Spleen (tissue), 7 donors: ENCODE measurements around the gene ADAMTS14.

ENCODE experiments used
- POLR2A ChIP-seq, 3 donors: fragments of 450-650 bp; IDR thresholded peaks; one replicate each; pipeline ENCODE4 v1.5.1; 2017; ENCODE audit warnings: antibody characterized with exemption in 3 of 3, mild to moderate bottlenecking in 1 of 3
- TF ChIP-seq, protein P1 (sequence below), 11 experiments: fragments of 200-600 bp in 7 of 11; fragments of 450-650 bp in 4 of 11; sonication (generic) in 4 of 11; IDR thresholded peaks in 8 of 11; conservative IDR thresholded peaks in 3 of 11; 1 replicate in 7 of 11; 2 replicates in 4 of 11; pipeline versions ENCODE4 v1.4.0 to v1.8.0; 2016 to 2021; ENCODE audit warnings: antibody characterized with exemption in 11 of 11, inconsistent platforms in 4 of 11, mild to moderate bottlenecking in 1 of 11
- donor health status: DM: no; HTN: no; CAD: no; lungs with moderate emphysema.
- donor health status: DM: no; HTN: no; CAD: no.
- donor health status: DM: no; HTN: no; CAD: no.

DNA sequence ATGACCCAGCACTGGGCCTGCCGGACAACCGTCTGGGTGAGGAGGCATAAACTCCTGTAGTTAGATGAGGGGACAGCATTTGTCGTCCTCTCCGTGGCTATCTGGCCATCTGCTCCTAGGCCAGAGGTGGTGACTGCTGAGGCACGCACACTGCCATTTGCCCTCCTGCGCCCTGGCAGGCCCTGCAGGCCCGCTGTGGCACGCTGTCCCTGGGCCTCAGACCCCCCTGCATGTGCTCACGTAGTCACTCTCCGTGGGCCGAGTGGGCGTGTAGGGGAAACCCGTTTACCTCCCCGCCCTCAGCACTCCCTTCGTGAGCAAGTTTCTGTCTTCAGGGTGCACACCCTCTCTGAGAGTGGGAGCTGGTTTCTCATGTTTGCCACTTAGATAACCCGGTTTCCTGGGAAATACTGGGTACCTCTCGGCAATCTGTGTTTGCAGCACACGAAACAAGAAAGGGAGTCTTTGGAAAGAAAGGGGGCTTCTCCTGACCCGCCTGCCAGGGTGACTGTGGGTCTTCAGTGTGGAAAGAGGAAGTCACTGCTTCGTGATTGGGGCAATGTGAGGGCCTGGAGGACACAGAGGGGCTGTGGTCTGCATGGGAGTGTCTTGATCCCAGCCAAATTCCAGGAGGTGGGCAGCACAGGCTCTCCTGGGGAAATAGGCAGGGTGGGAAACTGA is 10.8 kb downstream of the ADAMTS14 start:
- TF ChIP-seq, protein P1, sequence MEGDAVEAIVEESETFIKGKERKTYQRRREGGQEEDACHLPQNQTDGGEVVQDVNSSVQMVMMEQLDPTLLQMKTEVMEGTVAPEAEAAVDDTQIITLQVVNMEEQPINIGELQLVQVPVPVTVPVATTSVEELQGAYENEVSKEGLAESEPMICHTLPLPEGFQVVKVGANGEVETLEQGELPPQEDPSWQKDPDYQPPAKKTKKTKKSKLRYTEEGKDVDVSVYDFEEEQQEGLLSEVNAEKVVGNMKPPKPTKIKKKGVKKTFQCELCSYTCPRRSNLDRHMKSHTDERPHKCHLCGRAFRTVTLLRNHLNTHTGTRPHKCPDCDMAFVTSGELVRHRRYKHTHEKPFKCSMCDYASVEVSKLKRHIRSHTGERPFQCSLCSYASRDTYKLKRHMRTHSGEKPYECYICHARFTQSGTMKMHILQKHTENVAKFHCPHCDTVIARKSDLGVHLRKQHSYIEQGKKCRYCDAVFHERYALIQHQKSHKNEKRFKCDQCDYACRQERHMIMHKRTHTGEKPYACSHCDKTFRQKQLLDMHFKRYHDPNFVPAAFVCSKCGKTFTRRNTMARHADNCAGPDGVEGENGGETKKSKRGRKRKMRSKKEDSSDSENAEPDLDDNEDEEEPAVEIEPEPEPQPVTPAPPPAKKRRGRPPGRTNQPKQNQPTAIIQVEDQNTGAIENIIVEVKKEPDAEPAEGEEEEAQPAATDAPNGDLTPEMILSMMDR (IDR thresholded peaks at IDR 0.05 in 8 of 11, conservative IDR thresholded peaks at IDR 0.05 in 3 of 11) = no peak
- no peak for TF ChIP-seq POLR2A (IDR thresholded peaks at IDR 0.05)
